ENCODE data around the gene TRIB2.

Gene TRIB2

GRCh38 chr2:12728221-12728777 is 11.6 kb downstream of the TRIB2 start:
- Histone ChIP-seq H3K27ac (peak overlapping the region; percentile 13; the same call in 1 of the 2 replicates), H2AFZ (ENCODE audit: low read depth) (peak overlapping the region; percentile 29; the same call in 1 of the 2 replicates), H3K9ac (no peak overlapping the region), H4K20me1 (ENCODE audit: insufficient read depth) (no peaks in the 10 kb centered on the region), H3K36me3 (ENCODE audit: insufficient read depth) (no peaks in the 10 kb centered on the region), H3K27me3 (ENCODE audit: insufficient read depth, low read depth) (no peaks in the 10 kb centered on the region), H3K4me2 (peak overlapping the region; percentile 49; the same call in 1 of the 2 replicates), H3K4me3 (IDR thresholded peaks at IDR 0.05; ENCODE audit: insufficient read depth, low read depth, low read length) (no peak overlapping the region), H3K79me2 (ENCODE audit: insufficient read depth, low read depth) (no peaks in the 10 kb centered on the region), H3K4me1 (ENCODE audit: low read depth, poor library complexity, severe bottlenecking) (peaks cover 18% of the 10 kb centered on the region)
- TF ChIP-seq, protein P1, sequence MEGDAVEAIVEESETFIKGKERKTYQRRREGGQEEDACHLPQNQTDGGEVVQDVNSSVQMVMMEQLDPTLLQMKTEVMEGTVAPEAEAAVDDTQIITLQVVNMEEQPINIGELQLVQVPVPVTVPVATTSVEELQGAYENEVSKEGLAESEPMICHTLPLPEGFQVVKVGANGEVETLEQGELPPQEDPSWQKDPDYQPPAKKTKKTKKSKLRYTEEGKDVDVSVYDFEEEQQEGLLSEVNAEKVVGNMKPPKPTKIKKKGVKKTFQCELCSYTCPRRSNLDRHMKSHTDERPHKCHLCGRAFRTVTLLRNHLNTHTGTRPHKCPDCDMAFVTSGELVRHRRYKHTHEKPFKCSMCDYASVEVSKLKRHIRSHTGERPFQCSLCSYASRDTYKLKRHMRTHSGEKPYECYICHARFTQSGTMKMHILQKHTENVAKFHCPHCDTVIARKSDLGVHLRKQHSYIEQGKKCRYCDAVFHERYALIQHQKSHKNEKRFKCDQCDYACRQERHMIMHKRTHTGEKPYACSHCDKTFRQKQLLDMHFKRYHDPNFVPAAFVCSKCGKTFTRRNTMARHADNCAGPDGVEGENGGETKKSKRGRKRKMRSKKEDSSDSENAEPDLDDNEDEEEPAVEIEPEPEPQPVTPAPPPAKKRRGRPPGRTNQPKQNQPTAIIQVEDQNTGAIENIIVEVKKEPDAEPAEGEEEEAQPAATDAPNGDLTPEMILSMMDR (conservative IDR thresholded peaks at IDR 0.05; ENCODE audit: low read depth, low read length) = no peak

DNA sequence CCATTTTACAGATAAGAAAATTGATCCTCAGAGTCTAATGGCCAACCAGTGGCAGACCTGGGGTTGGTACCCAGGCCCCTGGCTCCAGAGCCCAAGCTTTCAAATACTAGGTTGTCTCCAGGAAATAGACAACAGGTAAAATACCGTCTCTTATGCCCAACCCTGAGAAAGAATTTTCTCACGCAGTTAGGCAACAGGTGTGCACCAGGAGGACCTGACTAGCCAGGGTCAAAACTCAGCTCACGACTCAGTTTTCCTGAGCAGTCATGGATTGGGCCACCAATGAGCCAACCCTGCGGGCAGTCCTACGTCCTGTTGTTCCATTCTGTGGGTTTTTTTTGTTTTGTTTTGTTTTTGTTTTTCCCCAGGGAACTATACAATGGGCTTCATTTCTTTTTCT is 13.5 kb downstream of the TRIB2 start:
- Histone ChIP-seq H3K4me1 (ENCODE audit: low read depth, poor library complexity, severe bottlenecking) (peaks cover 17% of the 10 kb centered on the region), H4K20me1 (ENCODE audit: insufficient read depth) (no peaks in the 10 kb centered on the region), H3K27ac (no peak overlapping the region), H3K4me3 (IDR thresholded peaks at IDR 0.05; ENCODE audit: insufficient read depth, low read depth, low read length) (no peak overlapping the region), H3K9ac (no peak overlapping the region), H3K36me3 (ENCODE audit: insufficient read depth) (no peaks in the 10 kb centered on the region), H3K4me2 (no peak overlapping the region), H2AFZ (ENCODE audit: low read depth) (no peak overlapping the region), H3K27me3 (ENCODE audit: insufficient read depth, low read depth) (no peaks in the 10 kb centered on the region), H3K79me2 (ENCODE audit: insufficient read depth, low read depth) (no peaks in the 10 kb centered on the region)
- TF ChIP-seq, protein P1 (conservative IDR thresholded peaks at IDR 0.05; ENCODE audit: low read depth, low read length) = no peak

GRCh38 chr2:12731701-12732280 is 15.1 kb downstream of the TRIB2 start:
- Histone ChIP-seq H3K36me3 (ENCODE audit: insufficient read depth) (no peaks in the 10 kb centered on the region), H3K27me3 (ENCODE audit: insufficient read depth, low read depth) (no peaks in the 10 kb centered on the region), H3K4me1 (ENCODE audit: low read depth, poor library complexity, severe bottlenecking) (peaks cover 12% of the 10 kb centered on the region), H3K4me2 (no peak overlapping the region), H4K20me1 (ENCODE audit: insufficient read depth) (no peaks in the 10 kb centered on the region), H3K27ac (no peak overlapping the region), H3K9ac (no peak overlapping the region), H3K79me2 (ENCODE audit: insufficient read depth, low read depth) (no peaks in the 10 kb centered on the region), H3K4me3 (IDR thresholded peaks at IDR 0.05; ENCODE audit: insufficient read depth, low read depth, low read length) (no peak overlapping the region), H2AFZ (ENCODE audit: low read depth) (no peak overlapping the region)
- TF ChIP-seq, protein P1 (conservative IDR thresholded peaks at IDR 0.05; ENCODE audit: low read depth, low read length) = no peak

DNA sequence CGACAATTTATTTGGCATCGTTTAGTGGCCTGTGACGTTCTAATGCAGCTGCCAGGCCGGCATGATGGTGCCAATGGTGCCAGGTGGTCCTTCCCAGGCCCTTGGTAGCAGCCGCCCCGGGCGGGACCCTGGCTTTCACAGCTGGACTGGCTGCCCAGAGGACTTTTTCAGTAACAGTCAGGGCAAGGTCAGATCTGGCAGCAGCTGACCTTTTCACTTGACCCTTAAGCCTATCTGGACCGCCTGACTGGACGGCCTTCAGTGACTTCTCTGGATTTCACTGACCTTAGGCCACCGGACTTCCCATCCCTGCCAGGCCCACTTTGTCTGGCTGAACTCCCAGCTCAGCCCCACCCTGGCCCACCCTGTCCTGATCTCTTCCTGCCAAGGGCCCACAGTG is 15.9 kb downstream of the TRIB2 start:
- Histone ChIP-seq H3K9ac (no peak overlapping the region), H3K27me3 (ENCODE audit: insufficient read depth, low read depth) (no peaks in the 10 kb centered on the region), H3K27ac (no peak overlapping the region), H4K20me1 (ENCODE audit: insufficient read depth) (no peaks in the 10 kb centered on the region), H3K79me2 (ENCODE audit: insufficient read depth, low read depth) (no peaks in the 10 kb centered on the region), H3K4me3 (IDR thresholded peaks at IDR 0.05; ENCODE audit: insufficient read depth, low read depth, low read length) (no peak overlapping the region), H3K4me2 (no peak overlapping the region), H3K36me3 (ENCODE audit: insufficient read depth) (no peaks in the 10 kb centered on the region), H2AFZ (ENCODE audit: low read depth) (no peak overlapping the region), H3K4me1 (ENCODE audit: low read depth, poor library complexity, severe bottlenecking) (peaks cover 10% of the 10 kb centered on the region)
- TF ChIP-seq, protein P1 (conservative IDR thresholded peaks at IDR 0.05; ENCODE audit: low read depth, low read length) = no peak
